ENCODE results near the gene CYP1A2.
A peak's percentile ranks its signal among the peaks of the same experiment; 100 is the strongest.

CYP1A2 gene

GRCh38 chr15:74795966-74796625, 47.5 kb downstream of the CYP1A2 start:
- TF ChIP-seq TAF1 (IDR thresholded peaks at IDR 0.05; ENCODE audit: low read depth) (no peak), EP300 (IDR thresholded peaks at IDR 0.05; ENCODE audit: borderline replicate concordance) (no peak)

- no peak for TF ChIP-seq NFIC (IDR thresholded peaks at IDR 0.05)
- no peak for TF ChIP-seq EP300 (IDR thresholded peaks at IDR 0.05; ENCODE audit: borderline replicate concordance)
- TF ChIP-seq TAF1 (IDR thresholded peaks at IDR 0.05; ENCODE audit: low read depth): no peak
- no peak for TF ChIP-seq TCF12 (IDR thresholded peaks at IDR 0.05; ENCODE audit: low read depth)
- no peak for TF ChIP-seq EGR1 (IDR thresholded peaks at IDR 0.05)
- TF ChIP-seq FOXM1 (IDR thresholded peaks at IDR 0.05; ENCODE audit: borderline replicate concordance, low read depth): no peak
- no peak for TF ChIP-seq REST (IDR thresholded peaks at IDR 0.05; ENCODE audit: low read depth)
- no peak for TF ChIP-seq MAX (IDR thresholded peaks at IDR 0.05)
- TF ChIP-seq, protein P1, sequence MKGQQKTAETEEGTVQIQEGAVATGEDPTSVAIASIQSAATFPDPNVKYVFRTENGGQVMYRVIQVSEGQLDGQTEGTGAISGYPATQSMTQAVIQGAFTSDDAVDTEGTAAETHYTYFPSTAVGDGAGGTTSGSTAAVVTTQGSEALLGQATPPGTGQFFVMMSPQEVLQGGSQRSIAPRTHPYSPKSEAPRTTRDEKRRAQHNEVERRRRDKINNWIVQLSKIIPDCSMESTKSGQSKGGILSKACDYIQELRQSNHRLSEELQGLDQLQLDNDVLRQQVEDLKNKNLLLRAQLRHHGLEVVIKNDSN (IDR thresholded peaks at IDR 0.05): no peak
- no peak for TF ChIP-seq YY1 (IDR thresholded peaks at IDR 0.05; ENCODE audit: low read depth)
- TF ChIP-seq ZBTB7A (IDR thresholded peaks at IDR 0.05; ENCODE audit: low read depth): no peak
- no peak for TF ChIP-seq RAD21 (IDR thresholded peaks at IDR 0.05; ENCODE audit: low read depth)
- no peak for TF ChIP-seq CREB1 (IDR thresholded peaks at IDR 0.05; ENCODE audit: low read depth)
- TF ChIP-seq TEAD4 (IDR thresholded peaks at IDR 0.05): no peak
- TF ChIP-seq CEBPB (IDR thresholded peaks at IDR 0.05): no peak
Observed at GRCh38 chr15:74798388-74799254, 50.0 kb downstream of the CYP1A2 start.

- TF ChIP-seq TEAD4 (IDR thresholded peaks at IDR 0.05) (no peak), CREB1 (IDR thresholded peaks at IDR 0.05; ENCODE audit: low read depth) (no peak), TCF12 (IDR thresholded peaks at IDR 0.05; ENCODE audit: low read depth) (no peak), NFIC (IDR thresholded peaks at IDR 0.05) (no peak), RAD21 (IDR thresholded peaks at IDR 0.05; ENCODE audit: low read depth) (peak; percentile 31; the same call in 1 of the 2 replicates), FOXM1 (IDR thresholded peaks at IDR 0.05; ENCODE audit: borderline replicate concordance, low read depth) (no peak)
- TF ChIP-seq, protein P1 (IDR thresholded peaks at IDR 0.05): no peak
Observed at GRCh38 chr15:74799255-74799855, 50.7 kb downstream of the CYP1A2 start.

DNA sequence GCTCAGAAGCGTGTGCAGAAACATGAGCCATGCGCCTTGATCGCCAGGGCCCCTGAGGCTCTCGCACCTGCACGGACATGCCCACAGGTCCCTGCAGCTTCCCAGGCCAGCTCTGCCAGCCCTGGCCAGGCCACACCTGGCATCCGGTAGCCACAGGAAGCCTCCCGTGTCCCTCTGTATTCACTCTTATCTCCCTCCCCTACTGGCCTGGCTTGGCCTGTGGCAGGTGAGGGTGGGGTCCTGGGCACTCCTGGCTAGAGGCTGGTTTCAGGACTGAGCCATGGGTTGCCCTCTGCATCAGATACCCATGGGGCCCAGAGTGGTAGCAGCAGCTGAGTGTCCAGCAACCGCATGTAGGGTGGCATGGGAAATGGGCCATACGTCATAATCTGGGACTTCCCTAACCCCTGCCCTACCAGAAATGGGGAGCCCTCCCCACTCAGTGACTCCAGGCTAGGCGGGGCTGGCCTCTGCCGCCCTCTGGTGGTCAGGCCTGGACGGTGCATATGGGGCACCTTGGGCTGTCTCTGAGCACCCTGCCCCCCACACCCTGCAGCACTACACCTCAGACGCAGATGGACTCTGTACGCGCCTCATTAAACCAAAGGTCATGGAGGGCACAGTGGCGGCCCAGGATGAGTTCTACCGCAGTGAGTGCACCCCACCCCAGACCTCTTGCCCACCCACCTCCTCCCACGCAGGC, 51.4 kb downstream of the CYP1A2 start:
- TF ChIP-seq TCF12 (IDR thresholded peaks at IDR 0.05; ENCODE audit: low read depth): peak; percentile 25; the same call in 1 of the 2 replicates
- peak; percentile 94 for TF ChIP-seq RAD21 (IDR thresholded peaks at IDR 0.05; ENCODE audit: low read depth)
- TF ChIP-seq ZBTB7A (IDR thresholded peaks at IDR 0.05; ENCODE audit: low read depth): peak; percentile 32; the same call in 1 of the 2 replicates
- no peak for TF ChIP-seq FOXM1 (IDR thresholded peaks at IDR 0.05; ENCODE audit: borderline replicate concordance, low read depth)

- TF ChIP-seq TEAD4 (IDR thresholded peaks at IDR 0.05): no peak
- no peak for TF ChIP-seq CREB1 (IDR thresholded peaks at IDR 0.05; ENCODE audit: low read depth)
- TF ChIP-seq FOXM1 (IDR thresholded peaks at IDR 0.05; ENCODE audit: borderline replicate concordance, low read depth): no peak
- no peak for TF ChIP-seq EP300 (IDR thresholded peaks at IDR 0.05; ENCODE audit: borderline replicate concordance)
- TF ChIP-seq, protein P1 (IDR thresholded peaks at IDR 0.05): no peak
- no peak for TF ChIP-seq ZBTB7A (IDR thresholded peaks at IDR 0.05; ENCODE audit: low read depth)
- no peak for TF ChIP-seq EGR1 (IDR thresholded peaks at IDR 0.05)
Observed at GRCh38 chr15:74800559-74801094, 52.0 kb downstream of the CYP1A2 start.

DNA sequence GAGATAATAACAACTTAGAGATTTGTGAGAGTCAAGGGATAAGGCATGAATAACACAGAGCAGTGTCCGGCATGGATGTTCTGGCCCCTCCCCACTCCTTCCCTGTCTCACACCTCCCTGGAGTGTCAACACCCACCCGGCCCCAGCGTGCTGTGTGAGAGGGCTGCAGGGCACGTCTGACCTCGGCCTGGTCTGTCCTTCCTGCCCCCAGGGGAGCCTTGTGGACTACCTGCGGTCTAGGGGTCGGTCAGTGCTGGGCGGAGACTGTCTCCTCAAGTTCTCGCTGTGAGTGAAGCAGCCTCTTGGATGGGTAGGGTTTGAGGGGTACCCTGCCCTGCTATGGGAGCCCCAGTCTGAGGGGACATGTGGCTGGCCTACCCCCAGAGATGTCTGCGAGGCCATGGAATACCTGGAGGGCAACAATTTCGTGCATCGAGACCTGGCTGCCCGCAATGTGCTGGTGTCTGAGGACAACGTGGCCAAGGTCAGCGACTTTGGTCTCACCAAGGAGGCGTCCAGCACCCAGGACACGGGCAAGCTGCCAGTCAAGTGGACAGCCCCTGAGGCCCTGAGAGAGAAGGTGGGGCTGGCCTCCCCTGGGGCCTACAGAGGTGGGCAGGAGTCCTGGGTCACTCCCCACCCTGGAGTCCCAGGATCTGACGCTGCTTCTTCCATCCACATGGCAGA, 52.8 kb downstream of the CYP1A2 start:
- TF ChIP-seq CREB1 (IDR thresholded peaks at IDR 0.05; ENCODE audit: low read depth): no peak
- TF ChIP-seq CEBPB (IDR thresholded peaks at IDR 0.05): no peak
- no peak for TF ChIP-seq ZBTB7A (IDR thresholded peaks at IDR 0.05; ENCODE audit: low read depth)
- no peak for TF ChIP-seq EP300 (IDR thresholded peaks at IDR 0.05; ENCODE audit: borderline replicate concordance)

Measured in Ishikawa (cell line).